ENCODE measurements around the gene TNPO3. TPM values are rescaled to one million over a fixed set of nuclear protein-coding genes. Genes with fewer than 3 reads are reported as not detected.

The TNPO3 gene
- total and polyA plus RNA-seq, 10 of the 15 experiments (the other 5 are each of a cell fraction or from before 2014, with no cell fraction given), result 17.6 to 91.8 (median 65.9) TPM

DNA sequence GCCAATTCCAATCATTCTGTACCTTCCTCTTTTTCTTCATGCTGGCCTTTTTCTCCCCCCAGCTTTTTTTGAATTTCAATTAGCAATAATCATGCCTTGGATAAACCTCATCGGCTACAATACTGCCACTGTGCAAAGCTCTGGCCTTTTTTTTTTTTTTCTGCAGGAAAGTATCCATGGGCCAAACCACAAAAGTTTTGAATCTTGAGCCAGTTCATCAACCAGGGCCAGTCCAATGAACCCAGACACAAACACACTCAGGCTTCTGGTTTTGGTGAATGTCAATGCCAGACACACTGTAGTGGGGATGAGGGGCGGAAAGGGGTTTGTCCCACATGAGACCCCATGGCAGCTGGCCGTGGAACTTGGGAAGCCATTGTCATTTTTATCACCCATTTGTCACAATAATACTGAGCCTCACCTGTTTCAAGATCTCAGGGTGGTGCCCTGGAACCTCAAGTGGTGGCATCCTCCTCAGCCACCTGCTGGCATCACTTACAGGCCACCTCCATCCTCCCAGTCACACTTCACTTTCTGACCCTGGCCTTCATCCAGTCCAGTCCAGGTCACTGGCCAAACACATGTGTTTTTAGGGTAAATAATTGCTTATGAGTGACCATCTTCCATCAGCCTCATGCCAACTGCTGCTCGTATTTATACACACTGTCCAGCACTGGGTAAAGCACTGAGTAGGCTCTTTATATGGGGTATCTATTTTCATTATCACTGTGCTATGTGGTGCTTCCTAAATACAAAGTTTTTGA is 48.8 kb upstream of the TNPO3 start:
- no peak overlapping the region for H2AFZ ChIP-seq (ENCODE audit: control insufficient read depth, low read depth, low read length)
- POLR2A ChIA-PET, result interaction anchor here (1.0 to 1.7 kb wide), 2 partner anchors 8 to 60 kb away, joined by 3 to 4 read pairs; no protein-coding TSS in a partner anchor
- H3K4me1 ChIP-seq (ENCODE audit: control insufficient read depth, insufficient read depth, low read length), result peaks cover 21% of the 10 kb centered on the region
- no peaks in the 10 kb centered on the region for H3K79me2 ChIP-seq (ENCODE audit: control insufficient read depth, insufficient read depth, low read length)
- FAIRE-seq (no peak), ATAC-seq (no peak), DNase-seq (ENCODE audit: low read depth, low spot score) (no peak)
- SMC1A ChIA-PET (ENCODE audit: uncharacterized antibody, unreplicated experiment), result interaction anchor here (0.8 to 4.8 kb wide), 11 partner anchors 8 to 180 kb away, joined by 3 to 28 read pairs (median 5); no protein-coding TSS in a partner anchor
- H3K9ac ChIP-seq (ENCODE audit: control insufficient read depth, insufficient read depth, low read length), result no peak overlapping the region
- RAD21 ChIA-PET (ENCODE audit: unreplicated experiment), result interaction anchor here (1.2 to 3.3 kb wide), 7 partner anchors 10 to 110 kb away, joined by 3 to 31 read pairs (median 14); partner anchors contain the start of gene TSPAN33
- H3K4me3 ChIP-seq, result no peak overlapping the region
- intact Hi-C loops (cut with micrococcal nuclease; ENCODE audit: unreplicated experiment) (no loop called here), in situ Hi-C loops (cut with MboI) (no loop called here)
- H3K4me2 ChIP-seq (ENCODE audit: control insufficient read depth, insufficient read depth), result no peak overlapping the region
- no TSS peak for BruUV-seq (replicated peaks)
- no peaks in the 10 kb centered on the region; the same call in 2 of the 3 replicates for H3K9me3 ChIP-seq (replicated peaks; ENCODE audit: control insufficient read depth, insufficient read depth, low read length)
- H3K27ac ChIP-seq (ENCODE audit: control insufficient read depth, insufficient read depth), result no peak overlapping the region
- H3K27me3 ChIP-seq (replicated peaks in 1 of 2; ENCODE audit: control insufficient read depth in 2 of 2, insufficient read depth in 2 of 2, low read length in 1 of 2), result no peaks in the 10 kb centered on the region
- CTCF ChIA-PET, result interaction anchor here (0.5 to 4.8 kb wide), 9 partner anchors 10 to 329 kb away, joined by 3 to 34 read pairs (median 3); no protein-coding TSS in a partner anchor
- 98% methylated on average over 4 of the region's 4 CpGs for WGBS (ENCODE audit: insufficient coverage, insufficient replicate concordance, low lambda C conversion rate, missing lambda C conversion rate)
- no peaks in the 10 kb centered on the region for H4K20me1 ChIP-seq (ENCODE audit: control insufficient read depth, insufficient read depth)
- H3K36me3 ChIP-seq (ENCODE audit: control insufficient read depth in 2 of 2, insufficient read depth in 2 of 2, low read length in 1 of 2), result no peaks in the 10 kb centered on the region
- TF ChIP-seq TAF1 (IDR thresholded peaks at IDR 0.05; ENCODE audit: borderline replicate concordance, low read depth, low read length) (no peak), POLR2AphosphoS2 (IDR thresholded peaks at IDR 0.05; ENCODE audit: low read depth, low read length) (no peak), ATF2 (IDR thresholded peaks at IDR 0.05; ENCODE audit: low read length) (no peak), TARDBP (IDR thresholded peaks at IDR 0.05; ENCODE audit: borderline replicate concordance) (no peak), CBX3 (IDR thresholded peaks at IDR 0.05; ENCODE audit: borderline replicate concordance, low read depth) (no peak), SREBF2 (IDR thresholded peaks at IDR 0.05; ENCODE audit: low read length) (no peak), IKZF2 (IDR thresholded peaks at IDR 0.05) (no peak), HDAC2 (IDR thresholded peaks at IDR 0.05) (no peak), USF1 (IDR thresholded peaks at IDR 0.05; ENCODE audit: borderline replicate concordance, extremely low read length, insufficient read depth, low read depth, low read length) (no peak), SP1 (IDR thresholded peaks at IDR 0.05; ENCODE audit: low read depth, low read length) (no peak), NR2C2 (IDR thresholded peaks at IDR 0.05; ENCODE audit: borderline replicate concordance, control insufficient read depth, insufficient read length, low read depth) (no peak), IRF4 (IDR thresholded peaks at IDR 0.05; ENCODE audit: low read depth, low read length) (no peak), YY1 (IDR thresholded peaks at IDR 0.05; ENCODE audit: low read depth, low read length) (no peak), FOXK2 (IDR thresholded peaks at IDR 0.05) (no peak), PAX8 (IDR thresholded peaks at IDR 0.05) (no peak)
- TF ChIP-seq, protein P1, sequence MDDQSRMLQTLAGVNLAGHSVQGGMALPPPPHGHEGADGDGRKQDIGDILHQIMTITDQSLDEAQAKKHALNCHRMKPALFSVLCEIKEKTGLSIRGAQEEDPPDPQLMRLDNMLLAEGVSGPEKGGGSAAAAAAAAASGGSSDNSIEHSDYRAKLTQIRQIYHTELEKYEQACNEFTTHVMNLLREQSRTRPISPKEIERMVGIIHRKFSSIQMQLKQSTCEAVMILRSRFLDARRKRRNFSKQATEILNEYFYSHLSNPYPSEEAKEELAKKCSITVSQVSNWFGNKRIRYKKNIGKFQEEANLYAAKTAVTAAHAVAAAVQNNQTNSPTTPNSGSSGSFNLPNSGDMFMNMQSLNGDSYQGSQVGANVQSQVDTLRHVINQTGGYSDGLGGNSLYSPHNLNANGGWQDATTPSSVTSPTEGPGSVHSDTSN (IDR thresholded peaks at IDR 0.05; ENCODE audit: insufficient replicate concordance, low read depth, low read length), result no peak
- TF ChIP-seq, protein P2, sequence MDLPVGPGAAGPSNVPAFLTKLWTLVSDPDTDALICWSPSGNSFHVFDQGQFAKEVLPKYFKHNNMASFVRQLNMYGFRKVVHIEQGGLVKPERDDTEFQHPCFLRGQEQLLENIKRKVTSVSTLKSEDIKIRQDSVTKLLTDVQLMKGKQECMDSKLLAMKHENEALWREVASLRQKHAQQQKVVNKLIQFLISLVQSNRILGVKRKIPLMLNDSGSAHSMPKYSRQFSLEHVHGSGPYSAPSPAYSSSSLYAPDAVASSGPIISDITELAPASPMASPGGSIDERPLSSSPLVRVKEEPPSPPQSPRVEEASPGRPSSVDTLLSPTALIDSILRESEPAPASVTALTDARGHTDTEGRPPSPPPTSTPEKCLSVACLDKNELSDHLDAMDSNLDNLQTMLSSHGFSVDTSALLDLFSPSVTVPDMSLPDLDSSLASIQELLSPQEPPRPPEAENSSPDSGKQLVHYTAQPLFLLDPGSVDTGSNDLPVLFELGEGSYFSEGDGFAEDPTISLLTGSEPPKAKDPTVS (IDR thresholded peaks at IDR 0.05; ENCODE audit: low read depth, low read length), result no peak
